Stimulated activated CD4-positive, alpha-beta T cell treated with anti-CD3 and anti-CD28 coated beads, Interleukin-15, amount 100 ng/mL, for 48 hours (primary cell): Measurements from ENCODE around the gene GARIN5A.

Source experiments
- DNase-seq, 2 donors: peaks; one replicate each; pipeline ENCODE4 v3.0.0-alpha.2; 2020; ENCODE audit warnings: low read depth in 2 of 2

GARIN5A gene

GRCh38 chr19:50417111-50418081 lies 59.3 kb downstream of the GARIN5A start:
- no peak for DNase-seq
